IMR-90 (cell line): Measurements from ENCODE around the gene NLRC3. TPM values are rescaled to one million over a fixed set of nuclear protein-coding genes. Genes with fewer than 3 reads are reported as not detected.

ENCODE experiments used
- ATAC-seq: fragments of 200-7000 bp; cut with Tn5 transposase; 2 replicates; pipeline ENCODE4 v1.9.1; 2020; ENCODE audit warnings: low read depth, mild to moderate bottlenecking, moderate library complexity
- BruUV-seq: library from RNA; stranded (reverse); fragments of 400-500 nt; replicated peaks from 2 replicates; lab custom pipeline; 2021; lab: Mats Ljungman, UMichigan
- CTCF ChIA-PET: fragments of 300-600 bp; formaldehyde crosslinking; extraction: SDS; loops from one replicate; lab custom pipeline; 2021; ENCODE audit warnings: antibody characterized with exemption; lab: Yijun Ruan, JAX
- POLR2A ChIA-PET: fragments of 300-600 bp; sonication (Branson Sonifier 250); formaldehyde crosslinking; loops from one replicate; lab custom pipeline; 2022; ENCODE audit warnings: antibody characterized with exemption; ENCODE audit not compliant: unreplicated experiment; lab: Charles Lee
- DNase-seq: peaks from one replicate; pipeline ENCODE4 v3.0.0; 2013
- H2AFZ ChIP-seq: replicated peaks from 2 replicates; pipeline ENCODE3; 2013; ENCODE audit warnings: low read length, mild to moderate bottlenecking; ENCODE audit not compliant: poor library complexity
- H2AK5ac ChIP-seq: 2 replicates; pipeline ENCODE4 v1.6.1; 2013; ENCODE audit warnings: low read depth, low read length, inconsistent platforms
- H2AK9ac ChIP-seq: replicated peaks from 2 replicates; pipeline ENCODE3; 2013; ENCODE audit warnings: mild to moderate bottlenecking, low read depth, low read length, moderate library complexity; ENCODE audit not compliant: poor library complexity
- H2BK120ac ChIP-seq: 2 replicates; pipeline ENCODE4 v1.6.1; 2013; ENCODE audit warnings: low read depth, low read length, inconsistent platforms
- H2BK15ac ChIP-seq: 3 replicates; pipeline ENCODE4 v1.6.1; 2013; ENCODE audit warnings: low read depth, low read length, inconsistent platforms
- H2BK20ac ChIP-seq: 2 replicates; pipeline ENCODE4 v1.6.1; 2013; ENCODE audit warnings: low read depth, mild to moderate bottlenecking, inconsistent platforms, low read length, moderate library complexity
- H2BK5ac ChIP-seq: 2 replicates; pipeline ENCODE4 v1.6.1; 2013; ENCODE audit warnings: mild to moderate bottlenecking, low read depth, low read length, inconsistent platforms; ENCODE audit not compliant: poor library complexity, severe bottlenecking
- H3K14ac ChIP-seq: replicated peaks from 2 replicates; pipeline ENCODE4 v1.6.1; 2013; ENCODE audit warnings: low read depth, low read length, inconsistent platforms
- H3K18ac ChIP-seq: 2 replicates; pipeline ENCODE4 v1.6.1; 2013; ENCODE audit warnings: low read depth, low read length, control low read depth
- H3K23ac ChIP-seq: 2 replicates; pipeline ENCODE4 v1.6.1; 2013; ENCODE audit warnings: low read depth, low read length, inconsistent platforms
- H3K27ac ChIP-seq: 2 replicates; pipeline ENCODE4 v1.5.1; 2013; ENCODE audit warnings: mild to moderate bottlenecking, control low read depth, low read length; ENCODE audit not compliant: insufficient read depth
- H3K27me3 ChIP-seq: 2 replicates; pipeline ENCODE4 v1.6.1; 2013; ENCODE audit warnings: low read length; ENCODE audit not compliant: control insufficient read depth, insufficient read depth
- H3K36me3 ChIP-seq: 2 replicates; pipeline ENCODE4 v1.6.1; 2013; ENCODE audit warnings: low read length, mixed read lengths; ENCODE audit not compliant: control insufficient read depth, insufficient read depth
- H3K4ac ChIP-seq: 2 replicates; pipeline ENCODE4 v1.6.1; 2013; ENCODE audit warnings: low read depth, low read length, inconsistent platforms
- H3K4me1 ChIP-seq: 2 replicates; pipeline ENCODE4 v1.6.1; 2013; ENCODE audit warnings: low read length, mixed read lengths; ENCODE audit not compliant: control insufficient read depth, insufficient read depth
- H3K4me2 ChIP-seq: 2 replicates; pipeline ENCODE4 v1.6.1; 2013; ENCODE audit warnings: low read depth, mild to moderate bottlenecking, control low read depth, low read length, moderate library complexity
- H3K4me3 ChIP-seq: 2 replicates; pipeline ENCODE4 v1.5.1; 2013; ENCODE audit warnings: low read depth, mild to moderate bottlenecking, control low read depth, low read length, moderate library complexity; ENCODE audit not compliant: insufficient read depth
- H3K56ac ChIP-seq: 2 replicates; pipeline ENCODE4 v1.6.1; 2013; ENCODE audit warnings: low read length, inconsistent platforms; ENCODE audit not compliant: insufficient read depth; ENCODE audit errors: extremely low read depth
- H3K79me1 ChIP-seq, 2 experiments: 2 replicates each; pipeline ENCODE4 v1.6.1; 2013; ENCODE audit warnings: low read length in 2 of 2, inconsistent platforms in 1 of 2, low read depth in 1 of 2
- H3K9ac ChIP-seq: 2 replicates; pipeline ENCODE4 v1.6.1; 2013; ENCODE audit warnings: low read depth, low read length, control low read depth
- H3K9me1 ChIP-seq: 2 replicates; pipeline ENCODE4 v1.6.1; 2013; ENCODE audit warnings: low read length, inconsistent platforms; ENCODE audit not compliant: insufficient read depth
- H3K9me3 ChIP-seq: 2 replicates; pipeline ENCODE4 v1.6.1; 2013; ENCODE audit warnings: low read length; ENCODE audit not compliant: control insufficient read depth, insufficient read depth
- H4K20me1 ChIP-seq: 2 replicates; pipeline ENCODE4 v1.6.1; 2013; ENCODE audit warnings: low read length, inconsistent platforms; ENCODE audit not compliant: insufficient read depth
- H4K5ac ChIP-seq: 2 replicates; pipeline ENCODE4 v1.6.1; 2013; ENCODE audit warnings: mild to moderate bottlenecking, low read depth, low read length, control low read depth
- H4K8ac ChIP-seq, 2 experiments: 2 replicates each; pipeline ENCODE4 v1.6.1; 2013; ENCODE audit warnings: low read depth in 2 of 2, low read length in 2 of 2, control low read depth in 1 of 2, inconsistent platforms in 1 of 2
- H4K91ac ChIP-seq: 2 replicates; pipeline ENCODE4 v1.6.1; 2013; ENCODE audit warnings: low read depth, low read length, inconsistent platforms; ENCODE audit not compliant: insufficient read depth
- BHLHE40 ChIP-seq: fragments of 150-350 bp; IDR thresholded peaks from 2 replicates; pipeline ENCODE4 v1.6.1; 2016; ENCODE audit warnings: mild to moderate bottlenecking, low read depth, low read length
- CEBPB ChIP-seq: IDR thresholded peaks from 2 replicates; pipeline ENCODE4 v1.6.1; 2012; ENCODE audit warnings: low read depth, low read length, improper control_type of control experiment
- CHD1 ChIP-seq: IDR thresholded peaks from 2 replicates; pipeline ENCODE4 v1.6.1; 2012; ENCODE audit warnings: low read depth, low read length, improper control_type of control experiment
- CTCF ChIP-seq: conservative IDR thresholded peaks from 2 replicates; pipeline ENCODE4 v1.5.1; 2012; ENCODE audit warnings: mild to moderate bottlenecking, low read depth, low read length, improper control_type of control experiment
- ELK1 ChIP-seq: fragments of 150-350 bp; IDR thresholded peaks from 2 replicates; pipeline ENCODE4 v1.6.1; 2016; ENCODE audit warnings: low read depth, mild to moderate bottlenecking, low read length, moderate library complexity, borderline replicate concordance
- FOS ChIP-seq: fragments of 150-350 bp; IDR thresholded peaks from 2 replicates; pipeline ENCODE4 v1.6.1; 2016; ENCODE audit warnings: low read depth, low read length
- MAFK ChIP-seq: IDR thresholded peaks from 2 replicates; pipeline ENCODE4 v1.6.1; 2012; ENCODE audit warnings: low read depth, low read length, improper control_type of control experiment
- MAZ ChIP-seq: IDR thresholded peaks from 2 replicates; pipeline ENCODE4 v1.6.1; 2012; ENCODE audit warnings: low read depth, mild to moderate bottlenecking, low read length, improper control_type of control experiment, moderate library complexity, borderline replicate concordance
- MXI1 ChIP-seq: IDR thresholded peaks from 2 replicates; pipeline ENCODE4 v1.6.1; 2012; ENCODE audit warnings: low read depth, mild to moderate bottlenecking, low read length, moderate library complexity, borderline replicate concordance
- NFE2L2 ChIP-seq: fragments of 150-350 bp; IDR thresholded peaks from 2 replicates; pipeline ENCODE4 v1.6.1; 2016; ENCODE audit warnings: low read depth, mild to moderate bottlenecking, low read length
- POLR2A ChIP-seq: IDR thresholded peaks from 2 replicates; pipeline ENCODE4 v1.6.1; 2012; ENCODE audit warnings: mild to moderate bottlenecking, low read depth, low read length
- RAD21 ChIP-seq: IDR thresholded peaks from 2 replicates; pipeline ENCODE4 v1.6.1; 2012; ENCODE audit warnings: low read length, improper control_type of control experiment
- RCOR1 ChIP-seq: IDR thresholded peaks from 2 replicates; pipeline ENCODE4 v1.6.1; 2012; ENCODE audit warnings: mild to moderate bottlenecking, low read length, improper control_type of control experiment; ENCODE audit not compliant: insufficient replicate concordance
- RFX5 ChIP-seq: IDR thresholded peaks from 2 replicates; pipeline ENCODE4 v1.8.0; 2012; ENCODE audit warnings: low read depth, mild to moderate bottlenecking, low read length, moderate library complexity
- SMC3 ChIP-seq: fragments of 150-350 bp; IDR thresholded peaks from 2 replicates; pipeline ENCODE4 v1.6.1; 2016; ENCODE audit warnings: low read depth, mild to moderate bottlenecking, antibody characterized with exemption, low read length, moderate library complexity
- USF2 ChIP-seq: fragments of 150-350 bp; IDR thresholded peaks from 2 replicates; pipeline ENCODE4 v1.6.1; 2017; ENCODE audit warnings: mild to moderate bottlenecking, antibody characterized with exemption, low read length, low read depth
- WGBS, 2 experiments: methylation state at CpG; one replicate each; pipeline versions ENCODE4 v1.1.5 to v1.1.7; 2013; ENCODE audit warnings: missing lambda C conversion rate in 2 of 2; ENCODE audit not compliant: insufficient read length in 1 of 2; ENCODE audit errors: extremely low coverage in 2 of 2; 5-methylcytosine and 5-hydroxymethylcytosine counted together
- dilution Hi-C: fragments of 300-500 bp; cut with HindIII; formaldehyde crosslinking; loops from one replicate; pipeline ENCODE4 v1.14.3; 2018; ENCODE audit warnings: low sequenced_read_pairs; ENCODE audit not compliant: unreplicated experiment
- in situ Hi-C: fragments of 300-500 bp; cut with MboI; formaldehyde crosslinking; loops from 3 replicates; pipeline ENCODE4 v1.14.3; 2019; ENCODE audit warnings: low sequenced_read_pairs, inconsistent platforms, mixed read lengths
- intact Hi-C: fragments of 100-400 bp; cut with micrococcal nuclease; formaldehyde crosslinking; loops from 2 replicates; pipeline ENCODE4 v1.10.0; 2022
- polyA plus RNA-seq, 3 experiments: library from polyadenylated mRNA; depleted of rRNA; stranded (reverse); fragments of >200 nt; gene quantifications; 2 replicates each; pipeline ENCODE4 v1.2.3, GENCODE V29; 2012; ENCODE audit warnings: low replicate concordance in 1 of 3
- total RNA-seq: library from RNA; depleted of rRNA; stranded (reverse); fragments of >200 nt; gene quantifications from 2 replicates; pipeline ENCODE4 v1.2.3, GENCODE V29; 2012

The NLRC3 gene
- total and polyA plus RNA-seq, 2 of the 4 experiments (the other 2 are of a cell fraction) = not detected

GRCh38 chr16:3538222-3538621 lies 39.0 kb downstream of the NLRC3 start:
- Histone ChIP-seq H3K14ac (no peak overlapping the region), H3K23ac (no peak overlapping the region), H2AFZ (no peak overlapping the region), H3K9me1 (peaks cover 32% of the 10 kb centered on the region), H4K8ac (no peak overlapping the region; a peak in 1 of 4 replicates), H3K9me3 (no peaks in the 10 kb centered on the region), H3K4me1 (peaks cover 30% of the 10 kb centered on the region), H3K9ac (no peak overlapping the region), H3K4me3 (no peak overlapping the region), H3K4ac (peak overlapping the region; percentile 58), H3K27me3 (no peaks in the 10 kb centered on the region), H2AK5ac (peak overlapping the region; percentile 75; the same call in 1 of the 2 replicates), H3K27ac (no peak overlapping the region; the same call in 1 of the 2 replicates), H3K36me3 (peaks cover 11% of the 10 kb centered on the region), H4K5ac (no peak overlapping the region), H4K91ac (peak overlapping the region; percentile 46; the same call in 1 of the 2 replicates), H2BK20ac (peak overlapping the region; percentile 70; the same call in 1 of the 2 replicates), H3K18ac (peak overlapping the region; percentile 46; the same call in 1 of the 2 replicates), H2BK120ac (peak overlapping the region; percentile 56; the same call in 1 of the 2 replicates), H2BK5ac (no peak overlapping the region), H2BK15ac (peak overlapping the region; percentile 28; the same call in 1 of the 3 replicates), H3K4me2 (no peak overlapping the region), H3K56ac (no peak overlapping the region), H4K20me1 (peaks cover 9% of the 10 kb centered on the region; the same call in 1 of the 2 replicates), H2AK9ac (no peak overlapping the region), H3K79me1 (0 out of 4 replicates have a peak, but pooled peaks cover 0 to 6% of the 10 kb centered on the region in 2 experiments)
- in situ Hi-C loops (no loop called here), dilution Hi-C loops (no loop called here), intact Hi-C loops (no loop called here)
- BruUV-seq = no TSS peak
- ATAC-seq (no peak), DNase-seq (no peak)
- ChIA-PET CTCF (no interaction called here), POLR2A (no interaction called here)
- WGBS, 2 experiments = 68% methylated on average over 2 of the region's 4 CpGs; no CpG with 5 or more reads in 1 of the 2 experiments
- TF ChIP-seq FOS (no peak), USF2 (no peak), RAD21 (no peak), RFX5 (no peak), MXI1 (no peak), CEBPB (no peak), MAZ (no peak), ELK1 (no peak), CHD1 (no peak), NFE2L2 (no peak), CTCF (no peak), BHLHE40 (no peak), POLR2A (no peak), RCOR1 (no peak), MAFK (no peak), SMC3 (no peak)
